IMR-90 (cell line): ENCODE data around the gene BMPER.

Experiments
- CEBPB ChIP-seq: IDR thresholded peaks from 2 replicates; pipeline ENCODE4 v1.6.1; 2012; ENCODE audit warnings: low read depth, low read length, improper control_type of control experiment
- CHD1 ChIP-seq: IDR thresholded peaks from 2 replicates; pipeline ENCODE4 v1.6.1; 2012; ENCODE audit warnings: low read depth, low read length, improper control_type of control experiment
- FOS ChIP-seq: fragments of 150-350 bp; IDR thresholded peaks from 2 replicates; pipeline ENCODE4 v1.6.1; 2016; ENCODE audit warnings: low read depth, low read length
- MAFK ChIP-seq: IDR thresholded peaks from 2 replicates; pipeline ENCODE4 v1.6.1; 2012; ENCODE audit warnings: low read depth, low read length, improper control_type of control experiment
- MAZ ChIP-seq: IDR thresholded peaks from 2 replicates; pipeline ENCODE4 v1.6.1; 2012; ENCODE audit warnings: low read depth, mild to moderate bottlenecking, low read length, improper control_type of control experiment, moderate library complexity, borderline replicate concordance
- MXI1 ChIP-seq: IDR thresholded peaks from 2 replicates; pipeline ENCODE4 v1.6.1; 2012; ENCODE audit warnings: low read depth, mild to moderate bottlenecking, low read length, moderate library complexity, borderline replicate concordance
- RAD21 ChIP-seq: IDR thresholded peaks from 2 replicates; pipeline ENCODE4 v1.6.1; 2012; ENCODE audit warnings: low read length, improper control_type of control experiment
- RFX5 ChIP-seq: IDR thresholded peaks from 2 replicates; pipeline ENCODE4 v1.8.0; 2012; ENCODE audit warnings: low read depth, mild to moderate bottlenecking, low read length, moderate library complexity
- SMC3 ChIP-seq: fragments of 150-350 bp; IDR thresholded peaks from 2 replicates; pipeline ENCODE4 v1.6.1; 2016; ENCODE audit warnings: low read depth, mild to moderate bottlenecking, antibody characterized with exemption, low read length, moderate library complexity
- TF ChIP-seq, protein P1 (sequence below): conservative IDR thresholded peaks from 2 replicates; pipeline ENCODE4 v1.5.1; 2012; ENCODE audit warnings: mild to moderate bottlenecking, low read depth, low read length, improper control_type of control experiment

DNA sequence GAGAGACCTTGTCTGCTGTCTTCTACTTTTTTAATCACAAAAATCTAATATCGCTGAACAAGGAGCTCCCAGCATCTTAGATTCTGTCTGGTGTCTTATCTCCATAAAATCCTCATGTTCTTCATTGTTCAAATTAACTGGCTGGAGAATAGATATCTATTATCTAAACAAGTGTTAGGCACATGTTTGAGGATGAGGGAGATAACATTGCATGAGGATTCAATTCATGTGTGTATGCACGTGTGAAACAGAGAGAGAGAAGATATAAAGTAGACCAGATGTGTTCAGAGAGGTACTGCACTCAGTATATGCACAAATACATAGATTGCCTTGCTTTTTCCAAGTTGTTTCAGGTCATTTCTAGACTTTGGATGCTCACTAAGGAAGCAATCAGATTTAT, 5.4 kb downstream of the BMPER start:
- TF ChIP-seq, protein P1, sequence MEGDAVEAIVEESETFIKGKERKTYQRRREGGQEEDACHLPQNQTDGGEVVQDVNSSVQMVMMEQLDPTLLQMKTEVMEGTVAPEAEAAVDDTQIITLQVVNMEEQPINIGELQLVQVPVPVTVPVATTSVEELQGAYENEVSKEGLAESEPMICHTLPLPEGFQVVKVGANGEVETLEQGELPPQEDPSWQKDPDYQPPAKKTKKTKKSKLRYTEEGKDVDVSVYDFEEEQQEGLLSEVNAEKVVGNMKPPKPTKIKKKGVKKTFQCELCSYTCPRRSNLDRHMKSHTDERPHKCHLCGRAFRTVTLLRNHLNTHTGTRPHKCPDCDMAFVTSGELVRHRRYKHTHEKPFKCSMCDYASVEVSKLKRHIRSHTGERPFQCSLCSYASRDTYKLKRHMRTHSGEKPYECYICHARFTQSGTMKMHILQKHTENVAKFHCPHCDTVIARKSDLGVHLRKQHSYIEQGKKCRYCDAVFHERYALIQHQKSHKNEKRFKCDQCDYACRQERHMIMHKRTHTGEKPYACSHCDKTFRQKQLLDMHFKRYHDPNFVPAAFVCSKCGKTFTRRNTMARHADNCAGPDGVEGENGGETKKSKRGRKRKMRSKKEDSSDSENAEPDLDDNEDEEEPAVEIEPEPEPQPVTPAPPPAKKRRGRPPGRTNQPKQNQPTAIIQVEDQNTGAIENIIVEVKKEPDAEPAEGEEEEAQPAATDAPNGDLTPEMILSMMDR: no peak
- TF ChIP-seq MXI1 (no peak), SMC3 (no peak), MAZ (no peak), RFX5 (no peak), MAFK (no peak), RAD21 (no peak), CEBPB (no peak), CHD1 (no peak), FOS (no peak)
